Parathyroid adenoma (tissue), 2 donors: ENCODE measurements around the gene SMARCD1.

Experiments used
- H2AFZ ChIP-seq: fragments of 300-600 bp; sonication (generic); one replicate; pipeline ENCODE4 v1.7.0; 2017; ENCODE audit warnings: antibody characterized with exemption, mild to moderate bottlenecking
- H3K27ac ChIP-seq: fragments of 300-600 bp; sonication (generic); one replicate; pipeline ENCODE4 v1.7.0; 2017
- H3K27me3 ChIP-seq: fragments of 300-600 bp; sonication (generic); one replicate; pipeline ENCODE4 v1.7.0; 2017; ENCODE audit warnings: low read length; ENCODE audit not compliant: control insufficient read depth, insufficient read depth
- H3K36me3 ChIP-seq: fragments of 300-600 bp; sonication (generic); one replicate; pipeline ENCODE4 v1.7.0; 2017; ENCODE audit warnings: low read length; ENCODE audit not compliant: control insufficient read depth, insufficient read depth
- H3K4me1 ChIP-seq: fragments of 300-600 bp; sonication (generic); one replicate; pipeline ENCODE4 v1.7.0; 2017; ENCODE audit warnings: control low read depth
- H3K4me2 ChIP-seq: fragments of 300-600 bp; sonication (generic); one replicate; pipeline ENCODE4 v1.7.0; 2017; ENCODE audit warnings: low read length
- H3K4me3 ChIP-seq: fragments of 300-600 bp; sonication (generic); one replicate; pipeline ENCODE4 v1.7.0; 2017; ENCODE audit warnings: low read depth, low read length
- H3K79me2 ChIP-seq: fragments of 300-600 bp; sonication (generic); one replicate; pipeline ENCODE4 v1.7.0; 2017; ENCODE audit warnings: control low read depth
- H3K9ac ChIP-seq: fragments of 300-600 bp; sonication (generic); one replicate; pipeline ENCODE4 v1.7.0; 2017; ENCODE audit warnings: mild to moderate bottlenecking
- H3K9me3 ChIP-seq: fragments of 300-600 bp; sonication (generic); one replicate; pipeline ENCODE4 v1.7.0; 2017; ENCODE audit warnings: low read length; ENCODE audit not compliant: control insufficient read depth
- CTCF ChIP-seq: fragments of 300-600 bp; sonication (generic); IDR thresholded peaks from one replicate; pipeline ENCODE4 v1.7.0; 2017; ENCODE audit warnings: antibody characterized with exemption, mild to moderate bottlenecking
- donor health status: primary hyperparathyroidism.

Gene SMARCD1

GRCh38 chr12:50112456-50113218 lies 27.5 kb downstream of the SMARCD1 start:
- peak overlapping the region; percentile 95 for H3K4me3 ChIP-seq
- peak overlapping the region; percentile 83 for H3K9ac ChIP-seq
- peaks cover 38% of the 10 kb centered on the region for H3K79me2 ChIP-seq
- no peaks in the 10 kb centered on the region for H3K27me3 ChIP-seq
- H3K27ac ChIP-seq: peak overlapping the region; percentile 99
- H3K9me3 ChIP-seq: no peaks in the 10 kb centered on the region
- peak overlapping the region; percentile 73 for H3K4me2 ChIP-seq
- peaks cover 39% of the 10 kb centered on the region for H3K4me1 ChIP-seq
- no peak for TF ChIP-seq CTCF
- H3K36me3 ChIP-seq: no peaks in the 10 kb centered on the region
- H2AFZ ChIP-seq: peak overlapping the region; percentile 85

GRCh38 chr12:50117057-50117622 lies 32.0 kb downstream of the SMARCD1 start:
- Histone ChIP-seq H3K4me1 (peaks cover 5% of the 10 kb centered on the region), H3K4me2 (no peak overlapping the region)

GRCh38 chr12:50119387-50119786 lies 34.2 kb downstream of the SMARCD1 start:
- Histone ChIP-seq H3K4me1 (peaks cover 5% of the 10 kb centered on the region), H3K27ac (no peak overlapping the region)

More at GRCh38 chr12:50117057-50117622, 32.0 kb downstream of the SMARCD1 start:
- H3K4me3 ChIP-seq: no peak overlapping the region
- no peaks in the 10 kb centered on the region for H3K9me3 ChIP-seq
- no peaks in the 10 kb centered on the region for H3K27me3 ChIP-seq
- H3K9ac ChIP-seq: no peak overlapping the region
- no peak overlapping the region for H2AFZ ChIP-seq
- no peaks in the 10 kb centered on the region for H3K36me3 ChIP-seq
- TF ChIP-seq CTCF: no peak
- no peak overlapping the region for H3K27ac ChIP-seq
- peaks cover 75% of the 10 kb centered on the region for H3K79me2 ChIP-seq

GRCh38 chr12:50120521-50120920 lies 35.4 kb downstream of the SMARCD1 start:
- no peak overlapping the region for H3K9ac ChIP-seq
- no peak overlapping the region for H3K27ac ChIP-seq
- H3K4me2 ChIP-seq: no peak overlapping the region
- H3K79me2 ChIP-seq: peaks cover 84% of the 10 kb centered on the region
- no peak overlapping the region for H3K4me3 ChIP-seq
- H3K4me1 ChIP-seq: peaks cover 5% of the 10 kb centered on the region
- H3K36me3 ChIP-seq: no peaks in the 10 kb centered on the region
- H3K9me3 ChIP-seq: no peaks in the 10 kb centered on the region
- no peak overlapping the region for H2AFZ ChIP-seq
- TF ChIP-seq CTCF: no peak
- H3K27me3 ChIP-seq: no peaks in the 10 kb centered on the region

More at GRCh38 chr12:50119387-50119786, 34.2 kb downstream of the SMARCD1 start:
- Histone ChIP-seq H3K27me3 (no peaks in the 10 kb centered on the region), H2AFZ (no peak overlapping the region), H3K4me3 (no peak overlapping the region), H3K4me2 (no peak overlapping the region), H3K9me3 (no peaks in the 10 kb centered on the region), H3K36me3 (no peaks in the 10 kb centered on the region), H3K79me2 (peaks cover 86% of the 10 kb centered on the region), H3K9ac (no peak overlapping the region)
- TF ChIP-seq CTCF: no peak
